NT2/D1 (cell line): Measurements from ENCODE around the gene GBF1.

Experiments
- SUZ12 ChIP-seq: IDR thresholded peaks from 2 replicates; pipeline ENCODE4 v1.6.1; 2011; ENCODE audit not compliant: insufficient read length, insufficient read depth; ENCODE audit errors: extremely low read depth
- YY1 ChIP-seq: IDR thresholded peaks from 2 replicates; pipeline ENCODE4 v1.6.1; 2011; ENCODE audit not compliant: insufficient read length, insufficient read depth
- ZNF274 ChIP-seq: IDR thresholded peaks from 2 replicates; pipeline ENCODE4 v1.6.1; 2011; ENCODE audit warnings: mild to moderate bottlenecking, low read depth, low read length

DNA sequence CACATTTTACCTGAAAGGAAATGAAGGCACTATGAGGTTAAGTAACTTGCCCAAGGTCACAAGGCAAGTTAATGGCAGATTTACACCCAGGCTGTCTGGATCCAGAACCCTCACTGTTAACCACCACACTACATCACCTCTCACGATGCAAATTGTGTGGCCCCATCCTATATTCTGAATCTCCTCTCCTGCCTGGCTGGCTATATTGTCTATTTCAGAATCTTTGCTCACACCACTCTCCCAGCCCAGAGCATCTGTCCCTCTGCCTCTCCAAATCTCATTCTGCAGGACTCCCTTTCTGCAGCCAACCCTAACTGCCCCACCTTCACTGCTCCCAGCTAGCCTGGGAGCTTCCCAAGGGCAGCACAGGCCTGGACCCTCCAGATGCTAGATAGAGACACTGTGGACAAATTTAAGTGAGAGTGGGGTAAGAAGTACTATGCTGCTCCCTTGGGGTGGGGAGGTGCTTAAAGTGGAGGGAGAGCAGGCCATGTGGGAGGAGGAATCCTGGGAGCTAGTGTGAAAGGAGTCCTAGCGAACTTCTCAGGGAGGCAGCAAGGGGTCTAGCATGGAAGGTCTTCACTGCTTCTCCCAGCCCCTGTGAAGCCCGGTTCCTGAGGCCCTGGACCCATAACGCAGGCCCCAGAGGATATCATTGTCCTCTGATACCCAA is 186.3 kb downstream of the GBF1 start:
- no peak for TF ChIP-seq ZNF274
- no peak for TF ChIP-seq SUZ12
- TF ChIP-seq YY1 = no peak
